ENCODE measurements around the gene ODC1.

GRCh38 chr2:10417551-10418335 is 30.4 kb downstream of the ODC1 start:
- TF ChIP-seq CTCF (tag by site-specific recombination; IDR thresholded peaks at IDR 0.05) = no peak
- TF ChIP-seq KLF9 (tag by site-specific recombination; IDR thresholded peaks at IDR 0.05; ENCODE audit: low read depth) = no peak
- TF ChIP-seq ZBTB48 (tag by site-specific recombination; IDR thresholded peaks at IDR 0.05) = no peak
- no peak for TF ChIP-seq SETDB1 (IDR thresholded peaks at IDR 0.05; ENCODE audit: insufficient read length, low read length)
- no peak for TF ChIP-seq KLF10 (tag by site-specific recombination; IDR thresholded peaks at IDR 0.05)
- no peak for TF ChIP-seq ZSCAN30 (tag by site-specific recombination; IDR thresholded peaks at IDR 0.05)
- no peak for TF ChIP-seq ZNF19 (tag by site-specific recombination; IDR thresholded peaks at IDR 0.05; ENCODE audit: low read depth)
- TF ChIP-seq ZNF121 (tag by site-specific recombination; IDR thresholded peaks at IDR 0.05) = no peak
- no peak for TF ChIP-seq ZNF791 (tag by site-specific recombination; IDR thresholded peaks at IDR 0.05)
